CD4-positive, CD25-positive, alpha-beta regulatory T cell (primary cell): ENCODE data around the gene PREP. TPM values are rescaled to one million over a fixed set of nuclear protein-coding genes. Genes with fewer than 3 reads are reported as not detected.

Source experiments
- ATAC-seq, 2 donors: fragments of 150-1000 bp; cut with Tn5 transposase; one replicate each; pipeline ENCODE4 v1.10.0; 2021; ENCODE audit warnings: low read depth in 2 of 2, moderate number of reproducible peaks in 2 of 2, moderate library complexity in 1 of 2
- DNase-seq, 3 donors: peaks; one replicate each; pipeline versions ENCODE4 v3.0.0 to v3.0.0-alpha.2; 2012 to 2022; ENCODE audit warnings: mixed read lengths in 1 of 3
- H3K27ac ChIP-seq: one replicate; pipeline ENCODE4 v1.7.0; 2013; ENCODE audit warnings: mild to moderate bottlenecking, low read length; ENCODE audit not compliant: insufficient read depth, poor library complexity, severe bottlenecking
- H3K27me3 ChIP-seq: one replicate; pipeline ENCODE4 v1.7.0; 2013; ENCODE audit warnings: low read length; ENCODE audit not compliant: control insufficient read depth, insufficient read depth
- H3K36me3 ChIP-seq: one replicate; pipeline ENCODE4 v1.7.0; 2013; ENCODE audit warnings: mild to moderate bottlenecking, low read length, moderate library complexity; ENCODE audit not compliant: control insufficient read depth, insufficient read depth
- H3K4me1 ChIP-seq: 2 replicates; pipeline ENCODE4 v1.7.0; 2013; ENCODE audit warnings: mild to moderate bottlenecking, low read length; ENCODE audit not compliant: insufficient read depth, control insufficient read depth, poor library complexity, severe bottlenecking
- H3K4me3 ChIP-seq: one replicate; pipeline ENCODE4 v1.7.0; 2013; ENCODE audit warnings: low read depth, mild to moderate bottlenecking, low read length, moderate library complexity
- H3K9me3 ChIP-seq, 2 experiments: 1 replicate in 1 of 2; 2 replicates in 1 of 2; pipeline ENCODE4 v1.7.0; 2013; ENCODE audit warnings: low read length in 2 of 2, mild to moderate bottlenecking in 1 of 2, moderate library complexity in 1 of 2; ENCODE audit not compliant: control insufficient read depth in 2 of 2
- H3K27ac Mint-ChIP-seq, 3 donors: one replicate each; pipeline ENCODE4 v1.8.0; 2020 to 2022; ENCODE audit warnings: mild to moderate bottlenecking in 3 of 3, mixed read lengths in 3 of 3, moderate library complexity in 2 of 3
- H3K27me3 Mint-ChIP-seq: one replicate; pipeline ENCODE4 v1.8.0; 2022; ENCODE audit warnings: mild to moderate bottlenecking, mixed read lengths
- H3K36me3 Mint-ChIP-seq: one replicate; pipeline ENCODE4 v1.8.0; 2020; ENCODE audit warnings: mixed read lengths
- H3K4me1 Mint-ChIP-seq, 4 donors: one replicate each; pipeline ENCODE4 v1.8.0; 2020 to 2022; ENCODE audit warnings: mixed read lengths in 4 of 4, mild to moderate bottlenecking in 1 of 4
- H3K4me3 Mint-ChIP-seq, 4 donors: one replicate each; pipeline ENCODE4 v1.8.0; 2020 to 2022; ENCODE audit warnings: mild to moderate bottlenecking in 4 of 4, mixed read lengths in 4 of 4, moderate library complexity in 3 of 4
- H3K9me3 Mint-ChIP-seq, 7 donors: one replicate each; pipeline ENCODE4 v1.8.0; 2020 to 2022; ENCODE audit warnings: mixed read lengths in 7 of 7, mild to moderate bottlenecking in 3 of 7, moderate library complexity in 2 of 7
- polyA plus RNA-seq, 4 donors: library from polyadenylated mRNA; unstranded; fragments of 300-500 nt; fragmentation: Illumina TruSeq; gene quantifications; one replicate each; pipeline ENCODE4 v1.2.3, GENCODE V29; 2021
- total RNA-seq: library from RNA; stranded (reverse); gene quantifications from one replicate; pipeline ENCODE4 v1.2.3, GENCODE V29; 2022

The PREP gene
- total and polyA plus RNA-seq, 5 donors from 2014 or later, result 33.8 to 49.7 (median 41.8) TPM

DNA sequence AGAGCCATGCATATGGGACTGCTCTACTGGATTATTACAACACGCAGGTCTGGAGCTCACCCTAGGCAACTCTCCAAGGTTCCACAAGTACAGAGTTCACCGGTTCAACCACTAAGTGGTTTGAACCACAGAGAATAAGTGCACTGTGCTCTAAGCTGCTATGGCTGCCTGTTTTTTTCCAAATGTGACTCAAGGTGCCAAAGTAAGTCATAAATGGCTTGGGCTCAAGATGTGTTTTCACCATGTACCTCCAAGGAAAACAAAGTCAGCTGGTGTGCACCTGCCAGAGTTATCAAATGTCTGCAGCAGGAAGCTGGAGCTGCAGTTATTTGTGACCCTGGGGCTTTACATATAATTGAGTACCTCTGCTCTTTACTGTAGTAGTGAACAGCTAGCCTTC is 76.7 kb downstream of the PREP start:
- peaks cover 58% of the 10 kb centered on the region for H3K36me3 Mint-ChIP-seq
- no peak for ATAC-seq

DNA sequence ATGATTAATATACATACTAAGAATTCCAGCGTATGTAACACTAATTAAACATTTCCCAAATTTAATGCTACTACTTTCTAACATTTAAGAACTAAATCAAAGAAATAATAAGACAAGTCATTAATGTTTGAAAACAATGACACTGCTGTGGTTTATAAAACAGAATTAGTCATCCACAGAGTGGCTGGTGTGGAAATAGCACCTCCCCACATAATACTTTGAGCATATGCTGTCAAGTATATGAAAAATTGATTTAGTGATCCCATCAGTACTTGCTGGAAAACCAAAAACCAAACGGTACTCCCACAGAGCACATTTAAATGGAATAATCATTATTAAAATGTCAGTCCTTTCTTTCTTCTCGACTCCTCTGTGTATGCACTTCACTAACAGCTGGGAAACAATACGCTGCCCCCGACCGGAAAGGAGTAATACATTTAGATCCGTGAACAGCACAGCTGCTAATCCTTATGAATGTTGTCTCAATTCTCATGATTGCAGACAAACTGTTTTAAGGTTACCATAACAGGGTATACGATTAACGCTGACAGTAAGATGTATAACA is 78.4 kb downstream of the PREP start:
- no peaks in the 10 kb centered on the region for H3K9me3 ChIP-seq

More for the DNA sequence above, 76.7 kb downstream of the PREP start:
- Mint-ChIP-seq H3K27ac (no peak overlapping the region), H3K4me1 (peaks cover 0 to 9% (median 4%) of the 10 kb centered on the region in 4 donors), H3K27me3 (no peaks in the 10 kb centered on the region), H3K4me3 (no peak overlapping the region), H3K9me3 (no peaks in the 10 kb centered on the region)
- H3K27ac ChIP-seq, result no peak overlapping the region
- no peaks in the 10 kb centered on the region for H3K4me1 ChIP-seq
- DNase-seq, result no peak
- H3K36me3 ChIP-seq, result peaks cover 80% of the 10 kb centered on the region
- H3K9me3 ChIP-seq, result no peaks in the 10 kb centered on the region
- no peaks in the 10 kb centered on the region for H3K27me3 ChIP-seq
- no peak overlapping the region for H3K4me3 ChIP-seq

DNA sequence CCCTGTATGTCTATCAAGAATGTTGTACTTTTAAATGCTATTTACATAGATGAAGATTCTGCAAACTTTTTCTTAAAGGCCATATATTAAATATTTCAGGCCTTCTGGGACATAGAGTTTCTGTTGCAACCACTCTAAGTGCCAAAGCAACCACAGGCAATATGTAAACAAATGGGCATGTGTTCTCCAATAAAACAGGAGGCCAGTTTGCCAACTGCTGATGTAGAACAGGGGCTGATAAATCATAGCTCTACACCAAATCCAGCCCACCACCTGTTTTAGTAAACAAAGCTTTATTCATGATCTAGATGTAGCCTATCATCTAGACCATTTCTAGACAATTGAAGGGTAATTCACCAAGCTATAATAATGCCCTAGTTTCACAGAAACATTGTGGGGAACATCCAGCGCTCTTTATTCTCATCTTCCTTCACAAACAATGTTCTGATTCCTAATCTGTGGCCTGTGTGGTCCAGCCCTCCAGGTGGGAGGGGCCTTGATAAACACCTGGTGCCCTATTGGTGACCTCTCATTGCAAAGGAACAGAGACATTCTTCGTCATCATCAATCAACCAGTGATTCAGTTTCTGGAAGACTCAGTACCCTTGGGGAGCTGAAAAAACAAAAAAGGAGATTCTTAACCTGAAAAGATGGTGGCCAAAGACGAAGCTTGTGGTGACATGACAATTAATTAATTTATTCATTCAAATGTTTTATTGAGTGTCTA is 80.2 kb downstream of the PREP start:
- Mint-ChIP-seq H3K27ac (peak overlapping the region in 1 of 3 donors; percentile 3), H3K4me1 (peaks cover 0 to 12% (median under 1%) of the 10 kb centered on the region in 4 donors), H3K27me3 (no peaks in the 10 kb centered on the region), H3K4me3 (no peak overlapping the region), H3K36me3 (peaks cover 56% of the 10 kb centered on the region), H3K9me3 (no peaks in the 10 kb centered on the region)
- H3K27ac ChIP-seq, result no peak overlapping the region
- no peak for ATAC-seq
- H3K4me3 ChIP-seq, result no peak overlapping the region
- DNase-seq, result no peak
- H3K27me3 ChIP-seq, result no peaks in the 10 kb centered on the region
- peaks cover 52% of the 10 kb centered on the region for H3K36me3 ChIP-seq
- no peaks in the 10 kb centered on the region for H3K9me3 ChIP-seq
- H3K4me1 ChIP-seq, result no peaks in the 10 kb centered on the region

More for the DNA sequence above, 78.4 kb downstream of the PREP start:
- no peak for ATAC-seq
- Histone ChIP-seq H3K4me3 (no peak overlapping the region), H3K36me3 (peaks cover 69% of the 10 kb centered on the region), H3K27ac (no peak overlapping the region), H3K27me3 (no peaks in the 10 kb centered on the region), H3K4me1 (no peaks in the 10 kb centered on the region)
- peaks cover 0 to 9% (median 0%) of the 10 kb centered on the region in 4 donors for H3K4me1 Mint-ChIP-seq
- H3K9me3 Mint-ChIP-seq, result no peaks in the 10 kb centered on the region
- H3K4me3 Mint-ChIP-seq, result no peak overlapping the region
- H3K27me3 Mint-ChIP-seq, result no peaks in the 10 kb centered on the region
- H3K36me3 Mint-ChIP-seq, result peaks cover 52% of the 10 kb centered on the region
- no peak overlapping the region for H3K27ac Mint-ChIP-seq
- DNase-seq, result no peak

DNA sequence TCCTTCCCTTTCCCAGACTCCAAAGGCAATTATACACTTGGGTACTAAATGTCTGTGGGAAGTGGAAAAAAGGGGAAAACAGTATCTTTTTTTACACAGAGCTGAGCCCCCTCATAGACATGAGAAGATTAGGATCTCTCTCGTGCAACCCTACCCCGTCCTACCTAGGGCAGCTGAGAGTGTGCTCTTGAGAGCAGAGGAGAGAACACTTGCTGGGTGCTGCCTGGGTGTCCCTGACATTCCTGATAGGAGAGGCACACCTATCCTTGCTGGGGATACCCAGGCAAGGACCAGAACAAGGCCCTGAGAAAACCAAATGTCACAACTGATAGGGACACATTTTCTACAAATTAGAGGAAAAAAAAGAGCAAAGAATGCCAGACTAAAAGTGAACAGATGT is 81.2 kb downstream of the PREP start:
- no peaks in the 10 kb centered on the region for H3K4me1 ChIP-seq
- Mint-ChIP-seq H3K27me3 (no peaks in the 10 kb centered on the region), H3K27ac (peak overlapping the region in 2 of 3 donors; percentile 22 to 47), H3K4me1 (peaks cover 0 to 12% (median under 1%) of the 10 kb centered on the region in 4 donors), H3K4me3 (no peak overlapping the region), H3K36me3 (peaks cover 54% of the 10 kb centered on the region), H3K9me3 (no peaks in the 10 kb centered on the region)
- no peak overlapping the region for H3K4me3 ChIP-seq
- H3K36me3 ChIP-seq, result peaks cover 46% of the 10 kb centered on the region
- H3K27me3 ChIP-seq, result no peaks in the 10 kb centered on the region
- ATAC-seq, result no peak
- H3K27ac ChIP-seq, result no peak overlapping the region
- no peak for DNase-seq
- H3K9me3 ChIP-seq, result no peaks in the 10 kb centered on the region

DNA sequence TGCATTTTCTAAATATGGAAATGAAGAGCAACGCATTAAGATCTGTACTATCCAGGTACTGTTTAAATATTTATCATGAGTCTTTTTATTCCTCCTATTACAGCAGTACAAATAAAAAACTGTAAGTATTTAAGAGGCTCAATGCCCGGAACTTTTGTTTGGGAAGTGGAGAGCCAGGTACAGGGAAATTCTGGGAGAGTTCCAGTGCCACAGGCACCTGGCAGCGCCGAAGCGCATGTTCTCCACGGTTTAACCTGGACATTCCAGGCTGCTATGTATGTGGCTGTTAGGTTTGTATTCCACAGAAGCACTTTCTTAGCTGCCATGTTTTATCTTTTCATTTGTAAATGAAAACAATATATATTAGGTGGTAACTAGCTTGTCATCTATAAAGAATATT is 81.7 kb downstream of the PREP start:
- H3K27ac Mint-ChIP-seq, result peak overlapping the region in 2 of 3 donors; percentile 22 to 38
- peaks cover 45% of the 10 kb centered on the region for H3K36me3 ChIP-seq
- no peak for ATAC-seq
- no peaks in the 10 kb centered on the region for H3K27me3 ChIP-seq
- H3K36me3 Mint-ChIP-seq, result peaks cover 53% of the 10 kb centered on the region
- H3K4me3 Mint-ChIP-seq, result no peak overlapping the region
- H3K4me3 ChIP-seq, result no peak overlapping the region
- H3K4me1 ChIP-seq, result no peaks in the 10 kb centered on the region
- no peaks in the 10 kb centered on the region for H3K9me3 Mint-ChIP-seq
- peaks cover 0 to 12% (median under 1%) of the 10 kb centered on the region in 4 donors for H3K4me1 Mint-ChIP-seq
- no peak overlapping the region for H3K27ac ChIP-seq
- no peak for DNase-seq
- no peaks in the 10 kb centered on the region for H3K27me3 Mint-ChIP-seq
- no peaks in the 10 kb centered on the region for H3K9me3 ChIP-seq

DNA sequence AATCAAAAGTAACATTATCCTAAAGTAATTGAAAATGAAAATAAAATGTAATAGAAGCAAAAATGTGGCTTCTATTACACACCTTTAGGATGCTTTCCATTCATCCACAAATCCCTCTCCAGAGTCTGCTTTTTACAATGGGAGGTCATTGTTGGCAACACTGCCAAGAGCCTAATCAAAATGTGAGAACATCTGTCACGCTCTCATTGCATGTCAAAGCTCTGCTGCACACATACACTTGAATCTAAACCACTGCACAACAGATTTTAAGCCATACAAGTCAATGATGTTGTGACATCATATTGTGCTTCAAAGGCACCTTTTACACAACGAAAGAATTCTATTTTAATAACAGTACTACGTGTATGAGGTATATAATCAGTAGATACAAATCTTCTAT is 82.1 kb downstream of the PREP start:
- H3K27me3 ChIP-seq, result no peaks in the 10 kb centered on the region
- ATAC-seq, result no peak
- Mint-ChIP-seq H3K27ac (no peak overlapping the region), H3K4me1 (peaks cover 0 to 11% (median under 1%) of the 10 kb centered on the region in 4 donors), H3K27me3 (no peaks in the 10 kb centered on the region), H3K36me3 (peaks cover 56% of the 10 kb centered on the region), H3K4me3 (no peak overlapping the region), H3K9me3 (no peaks in the 10 kb centered on the region)
- H3K36me3 ChIP-seq, result peaks cover 46% of the 10 kb centered on the region
- no peak for DNase-seq
- no peaks in the 10 kb centered on the region for H3K9me3 ChIP-seq
- no peak overlapping the region for H3K4me3 ChIP-seq
- H3K27ac ChIP-seq, result no peak overlapping the region
- no peaks in the 10 kb centered on the region for H3K4me1 ChIP-seq

DNA sequence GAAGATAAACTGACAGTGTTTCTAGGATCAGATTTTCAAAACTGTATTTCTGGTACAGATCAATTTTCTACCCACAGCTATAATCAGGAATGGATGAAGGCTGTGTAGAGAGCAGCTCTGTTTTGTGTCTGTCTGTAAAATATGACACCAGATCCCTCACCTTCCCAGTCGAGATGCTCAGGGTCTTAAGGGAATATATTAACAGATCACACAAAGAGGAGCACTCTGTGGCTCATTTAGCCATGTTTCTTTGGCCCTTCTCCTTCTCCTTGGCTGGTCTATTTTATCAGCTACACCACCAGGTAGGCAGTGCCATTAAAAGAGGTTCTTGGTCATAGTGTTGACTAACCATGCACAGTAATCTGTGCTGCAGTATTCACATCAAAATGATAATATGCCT is 82.6 kb downstream of the PREP start:
- Histone ChIP-seq H3K9me3 (no peaks in the 10 kb centered on the region), H3K4me1 (no peaks in the 10 kb centered on the region), H3K36me3 (peaks cover 44% of the 10 kb centered on the region), H3K27ac (no peak overlapping the region), H3K4me3 (no peak overlapping the region), H3K27me3 (no peaks in the 10 kb centered on the region)
- ATAC-seq (no peak), DNase-seq (no peak)
- peaks cover 54% of the 10 kb centered on the region for H3K36me3 Mint-ChIP-seq
- H3K27me3 Mint-ChIP-seq, result no peaks in the 10 kb centered on the region
- H3K4me3 Mint-ChIP-seq, result no peak overlapping the region
- H3K4me1 Mint-ChIP-seq, result peaks cover 0 to 8% (median under 1%) of the 10 kb centered on the region in 4 donors
- H3K27ac Mint-ChIP-seq, result no peak overlapping the region
- H3K9me3 Mint-ChIP-seq, result no peaks in the 10 kb centered on the region

DNA sequence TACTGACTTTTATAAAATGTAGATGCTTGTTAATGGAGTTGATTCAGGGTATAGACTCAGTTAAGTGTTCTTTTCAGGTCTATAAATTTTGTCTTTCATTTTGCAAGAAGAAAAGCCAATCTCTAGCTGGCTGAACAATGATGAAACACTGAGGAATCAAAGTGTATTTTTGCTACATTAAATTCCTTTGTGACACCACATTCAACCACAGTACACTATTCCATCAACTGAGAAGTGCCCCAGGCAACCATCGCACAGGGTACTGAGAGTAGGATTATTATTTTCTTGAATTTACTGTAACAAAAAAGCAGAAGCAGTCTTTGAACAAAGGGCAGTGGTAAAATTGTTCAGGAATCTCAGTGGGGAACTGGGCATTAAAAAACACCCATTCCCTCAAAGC is 83.6 kb downstream of the PREP start:
- Histone ChIP-seq H3K9me3 (no peaks in the 10 kb centered on the region), H3K4me3 (no peak overlapping the region), H3K27me3 (no peaks in the 10 kb centered on the region), H3K27ac (no peak overlapping the region), H3K4me1 (no peaks in the 10 kb centered on the region), H3K36me3 (peaks cover 43% of the 10 kb centered on the region)
- Mint-ChIP-seq H3K4me1 (peaks cover 0 to 3% (median under 1%) of the 10 kb centered on the region in 4 donors), H3K36me3 (peaks cover 56% of the 10 kb centered on the region), H3K9me3 (no peaks in the 10 kb centered on the region), H3K4me3 (no peak overlapping the region), H3K27me3 (no peaks in the 10 kb centered on the region), H3K27ac (no peak overlapping the region)
- ATAC-seq (no peak), DNase-seq (no peak)
